BLaER1 treated with 17β-estradiol and CSF1 and Interleukin-3, amounts not matched to agents 10 nM and 100 nM (cell line): ENCODE measurements around the gene CHRNB4.
A peak's percentile ranks its signal among the peaks of the same experiment; 100 is the strongest.

Source experiments
- H3K27ac ChIP-seq, 11 experiments: shearing (Covaris generic); formaldehyde crosslinking; 2 replicates each; pipeline ENCODE4 v1.8.1; 2022
- H3K27me3 ChIP-seq, 11 experiments: shearing (Covaris generic); formaldehyde crosslinking; 2 replicates each; pipeline ENCODE4 v1.8.1; 2022
- H3K36me3 ChIP-seq, 11 experiments: shearing (Covaris generic); formaldehyde crosslinking; 2 replicates each; pipeline ENCODE4 v1.8.1; 2022
- H3K4me1 ChIP-seq, 10 experiments: shearing (Covaris generic); formaldehyde crosslinking; 2 replicates each; pipeline ENCODE4 v1.8.1; 2022
- H3K4me2 ChIP-seq, 11 experiments: shearing (Covaris generic); formaldehyde crosslinking; 2 replicates each; pipeline ENCODE4 v1.8.1; 2022
- H3K4me3 ChIP-seq, 10 experiments: shearing (Covaris generic); formaldehyde crosslinking; 2 replicates each; pipeline ENCODE4 v1.8.1; 2022
- H3K9ac ChIP-seq, 11 experiments: shearing (Covaris generic); formaldehyde crosslinking; 2 replicates each; pipeline ENCODE4 v1.8.1; 2022
- H3K9me3 ChIP-seq, 11 experiments: shearing (Covaris generic); formaldehyde crosslinking; replicated peaks in 1 of 11; 2 replicates each; pipeline ENCODE4 v1.8.1; 2022
- H4K20me1 ChIP-seq, 11 experiments: shearing (Covaris generic); formaldehyde crosslinking; 2 replicates each; pipeline ENCODE4 v1.8.1; 2022
- Cebpa-rat ChIP-seq, 11 experiments: shearing (Covaris generic); IDR thresholded peaks; 2 replicates each; pipeline ENCODE4 v1.8.1; 2022

The CHRNB4 gene

DNA sequence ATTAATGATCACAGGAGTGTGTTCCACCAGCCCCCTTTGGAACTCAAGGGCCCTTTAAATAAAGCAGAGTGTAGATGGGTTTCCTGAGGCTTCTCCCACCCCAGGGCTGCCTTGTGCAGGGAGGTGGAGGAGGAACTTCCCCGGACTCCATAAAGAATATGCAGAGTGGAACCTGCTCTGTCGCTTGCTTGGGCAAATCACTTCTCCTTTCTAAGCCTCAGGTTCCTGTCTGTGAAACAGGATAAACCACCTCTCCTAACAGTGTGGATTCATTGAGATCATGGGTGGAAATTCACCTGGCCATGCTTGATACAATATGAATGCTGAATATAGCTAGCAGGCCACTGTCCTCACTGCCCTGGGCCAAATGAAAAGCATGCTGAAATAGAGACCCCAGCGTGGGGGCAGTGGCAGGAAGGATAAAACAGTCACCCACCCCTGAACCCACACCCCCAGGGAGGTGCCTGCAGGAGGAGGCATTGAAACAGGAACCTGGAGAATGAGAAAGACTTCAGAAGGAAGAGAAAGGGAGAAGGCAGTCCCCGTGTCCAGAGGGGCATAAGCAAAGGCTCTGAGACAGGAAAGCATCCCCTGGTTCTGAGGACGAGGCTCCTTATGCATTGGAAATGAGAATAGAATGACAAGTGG, 41.1 kb upstream of the CHRNB4 start:
- no peak overlapping the region for H3K4me3 ChIP-seq
- no peak overlapping the region for H3K27ac ChIP-seq
- peak overlapping the region; percentile 25 to 65 (median 56); a peak in 21 of 22 replicates for H3K4me2 ChIP-seq
- no peak for TF ChIP-seq Cebpa-rat (IDR thresholded peaks at IDR 0.05)
- H3K27me3 ChIP-seq, result no peaks in the 10 kb centered on the region
- no peak overlapping the region for H3K9ac ChIP-seq
- no peaks in the 10 kb centered on the region for H4K20me1 ChIP-seq
- no peaks in the 10 kb centered on the region for H3K36me3 ChIP-seq
- H3K4me1 ChIP-seq, result peaks cover 33 to 63% (median 59%) of the 10 kb centered on the region in 10 experiments
- H3K9me3 ChIP-seq, result peaks cover 0 to 4% (median 0%) of the 10 kb centered on the region in 11 experiments; a peak in 2 of 22 replicates

DNA sequence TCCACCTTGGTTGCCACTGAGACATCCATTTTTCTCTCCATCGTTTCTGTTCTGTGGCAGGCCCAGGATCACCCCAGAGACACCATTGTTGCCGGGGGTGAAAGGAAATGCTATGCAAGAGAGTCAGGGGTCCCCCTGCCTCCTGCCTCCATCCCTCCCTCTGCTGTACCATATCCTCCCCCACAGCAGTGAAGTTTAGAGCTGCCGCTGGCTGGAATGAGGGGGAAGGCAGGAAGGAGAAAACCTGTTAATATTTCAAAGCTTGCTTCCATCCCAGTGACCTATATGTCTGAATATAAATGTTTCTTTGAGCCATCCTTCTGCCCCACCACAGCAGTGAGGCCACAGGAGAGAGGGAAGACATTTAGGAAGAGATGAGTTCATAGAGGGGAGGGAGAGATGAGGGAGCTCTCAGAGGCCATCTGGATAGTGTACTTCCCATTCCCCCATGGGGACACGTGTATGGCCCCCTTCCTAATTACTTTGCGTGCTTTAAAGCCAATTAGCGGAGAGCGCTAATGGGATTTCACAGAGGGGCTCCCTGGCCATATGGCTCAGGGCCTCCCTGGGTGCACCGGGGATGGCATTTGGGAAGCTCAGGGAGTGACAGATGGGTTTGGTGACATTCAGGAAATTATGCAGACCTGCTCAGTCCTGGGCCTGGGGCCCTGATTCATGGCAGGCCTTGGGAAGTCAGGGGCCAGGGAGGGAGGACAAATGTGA, 40.4 kb upstream of the CHRNB4 start:
- peak overlapping the region; percentile 25 to 65 (median 56) for H3K4me2 ChIP-seq
- no peaks in the 10 kb centered on the region for H3K27me3 ChIP-seq
- H3K9me3 ChIP-seq, result peaks cover 0 to 4% (median 0%) of the 10 kb centered on the region in 11 experiments; a peak in 2 of 22 replicates
- no peaks in the 10 kb centered on the region for H3K36me3 ChIP-seq
- no peak overlapping the region for H3K9ac ChIP-seq
- no peak for TF ChIP-seq Cebpa-rat (IDR thresholded peaks at IDR 0.05)
- H3K4me1 ChIP-seq, result peaks cover 33 to 64% (median 60%) of the 10 kb centered on the region in 10 experiments
- no peaks in the 10 kb centered on the region for H4K20me1 ChIP-seq
- H3K4me3 ChIP-seq, result no peak overlapping the region
- no peak overlapping the region for H3K27ac ChIP-seq

DNA sequence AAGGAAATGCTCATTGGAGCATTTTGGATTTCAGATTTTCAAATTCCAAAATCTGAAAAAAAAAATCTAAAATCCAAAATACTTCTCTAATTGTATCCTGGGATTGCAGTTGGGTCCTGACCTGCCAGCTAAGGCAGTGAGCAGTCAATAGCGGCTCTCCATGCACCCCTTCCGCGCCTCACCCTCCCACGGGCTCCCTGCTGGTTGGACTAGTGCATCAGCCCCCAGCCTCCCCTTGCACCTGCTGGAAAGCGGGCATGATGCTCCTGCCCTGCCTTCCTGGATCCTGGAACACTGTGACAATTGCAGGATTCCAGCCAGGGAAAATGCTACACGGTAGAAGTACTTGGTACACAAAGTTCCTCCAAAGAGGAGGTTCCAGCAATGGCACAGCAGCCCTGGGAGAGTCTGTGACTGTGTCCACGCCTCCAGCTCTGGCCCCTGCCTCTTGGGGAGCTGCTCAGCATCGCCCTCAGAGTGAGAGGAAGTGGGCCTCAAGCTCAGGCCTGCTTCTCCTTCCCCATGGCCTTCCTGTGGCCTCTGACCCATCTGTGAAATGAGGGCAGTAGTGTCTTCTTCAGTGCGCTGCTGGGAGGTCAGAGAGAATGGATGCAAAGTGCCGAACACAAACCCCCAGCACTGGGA, 39.5 kb upstream of the CHRNB4 start:
- no peak for TF ChIP-seq Cebpa-rat (IDR thresholded peaks at IDR 0.05)
- Histone ChIP-seq H3K27me3 (no peaks in the 10 kb centered on the region), H3K27ac (no peak overlapping the region), H3K4me2 (peak overlapping the region; percentile 25 to 65 (median 56)), H3K36me3 (no peaks in the 10 kb centered on the region), H4K20me1 (no peaks in the 10 kb centered on the region), H3K4me3 (no peak overlapping the region), H3K4me1 (peaks cover 30 to 63% (median 54%) of the 10 kb centered on the region in 10 experiments), H3K9ac (no peak overlapping the region), H3K9me3 (peaks cover 0 to 4% (median 0%) of the 10 kb centered on the region in 11 experiments; a peak in 2 of 22 replicates)

DNA sequence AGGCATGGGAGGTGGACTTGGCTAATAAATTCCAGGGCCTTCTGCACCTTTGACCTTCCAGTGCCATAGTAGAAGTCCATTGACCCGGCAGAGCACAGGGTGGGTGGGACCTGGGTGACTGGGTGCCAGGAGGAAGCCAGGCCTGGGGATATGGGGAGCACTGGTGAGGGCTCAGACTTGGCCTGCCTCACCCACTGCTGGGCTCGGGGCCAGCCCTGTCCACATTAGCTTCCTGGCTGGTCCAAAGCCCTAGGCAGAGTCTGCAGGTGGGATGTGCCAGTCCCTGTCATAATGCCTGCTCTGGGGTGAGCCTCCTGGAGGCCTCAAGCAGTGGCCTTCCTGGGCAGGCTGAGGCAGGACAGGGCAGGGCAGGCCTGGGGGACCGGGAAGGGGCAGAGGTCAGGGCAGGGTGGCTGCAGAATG, 38.1 kb upstream of the CHRNB4 start:
- no peak for TF ChIP-seq Cebpa-rat (IDR thresholded peaks at IDR 0.05)
- Histone ChIP-seq H3K9ac (no peak overlapping the region), H4K20me1 (no peaks in the 10 kb centered on the region), H3K27ac (no peak overlapping the region), H3K9me3 (peaks cover 0 to 2% (median under 1%) of the 10 kb centered on the region in 11 experiments; a peak in 11 of 22 replicates), H3K36me3 (no peaks in the 10 kb centered on the region), H3K27me3 (no peaks in the 10 kb centered on the region), H3K4me1 (peaks cover 24 to 51% (median 43%) of the 10 kb centered on the region in 10 experiments), H3K4me3 (no peak overlapping the region), H3K4me2 (no peak overlapping the region)

DNA sequence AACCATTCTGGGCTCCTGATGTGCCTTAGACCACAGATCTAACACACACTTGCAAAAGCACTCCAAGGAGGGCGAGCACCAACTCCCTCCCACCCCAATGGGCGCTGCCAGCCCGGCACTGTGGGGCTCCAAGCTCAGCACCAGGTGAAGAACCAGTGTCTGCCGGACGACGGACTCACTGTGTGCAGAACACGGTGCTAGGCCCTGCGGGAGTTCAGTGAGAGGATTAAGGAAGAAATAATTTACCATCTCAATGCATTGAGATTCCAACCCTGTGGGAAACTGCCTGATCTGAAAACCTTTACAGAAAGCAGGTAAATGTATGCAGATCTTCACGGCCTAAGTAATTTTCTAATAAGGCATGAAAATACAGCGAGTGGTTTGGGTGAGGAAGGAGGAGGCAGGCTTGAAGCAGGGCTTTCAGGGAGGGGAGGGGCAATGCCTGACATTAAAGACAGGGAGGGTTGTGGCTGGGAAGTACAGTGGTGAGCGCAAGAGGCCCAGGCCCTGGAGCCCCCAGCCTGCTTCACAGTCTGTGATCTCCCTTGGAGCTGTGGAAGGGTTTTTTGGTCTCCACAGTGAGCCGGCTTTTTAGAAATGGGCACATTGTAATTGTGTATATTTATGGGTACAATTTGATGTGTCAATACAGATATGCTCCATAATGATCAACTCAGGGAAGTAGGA, 35.6 kb upstream of the CHRNB4 start:
- no peak overlapping the region for H3K9ac ChIP-seq
- peaks cover 13 to 60% (median 51%) of the 10 kb centered on the region in 10 experiments for H3K4me1 ChIP-seq
- no peak overlapping the region for H3K27ac ChIP-seq
- no peaks in the 10 kb centered on the region for H4K20me1 ChIP-seq
- H3K4me3 ChIP-seq, result no peak overlapping the region
- peaks cover 0 to 12% (median 9%) of the 10 kb centered on the region in 11 experiments; a peak in 15 of 22 replicates for H3K9me3 ChIP-seq
- no peaks in the 10 kb centered on the region for H3K27me3 ChIP-seq
- peak overlapping the region in 4 of 11 experiments; percentile 2 to 26 (median 16); a peak in 1 of 22 replicates for H3K4me2 ChIP-seq
- H3K36me3 ChIP-seq, result no peaks in the 10 kb centered on the region
- TF ChIP-seq Cebpa-rat (IDR thresholded peaks at IDR 0.05), result no peak

DNA sequence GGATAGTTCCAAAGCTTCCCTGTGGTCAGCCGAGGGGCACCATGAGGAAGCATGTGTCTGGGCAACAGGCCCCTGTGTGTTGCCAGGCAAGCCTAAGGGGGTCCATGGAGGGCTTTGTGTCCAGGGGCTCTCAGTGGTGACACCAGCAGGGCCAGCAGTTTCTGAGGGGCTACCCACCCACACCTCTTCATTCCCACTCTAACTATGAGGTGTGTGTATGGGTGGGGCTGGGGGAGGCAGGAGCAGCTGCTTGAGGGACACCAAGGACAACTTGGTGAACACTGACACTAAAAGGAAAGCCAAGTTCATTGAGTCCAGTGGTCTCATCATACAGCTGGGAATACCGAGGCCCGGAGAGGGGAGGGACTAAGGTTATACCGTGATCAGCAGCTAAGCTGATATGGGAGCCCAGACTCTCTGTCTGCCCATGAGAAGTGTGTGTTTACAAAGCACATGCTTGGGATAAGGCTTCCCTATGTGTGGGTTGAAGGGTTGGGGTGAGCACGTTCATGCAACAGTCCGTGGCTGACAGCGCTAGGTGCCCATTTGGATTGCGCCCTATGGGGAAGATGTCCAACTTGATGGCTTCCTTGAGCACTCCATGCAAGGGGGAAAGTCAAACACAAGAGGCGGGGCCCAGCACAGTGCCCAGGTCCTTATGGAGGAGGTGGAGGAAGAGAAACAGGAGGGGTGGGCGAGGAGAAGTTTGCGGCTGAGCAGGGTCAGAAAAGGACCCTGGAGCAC, 34.8 kb upstream of the CHRNB4 start:
- no peaks in the 10 kb centered on the region for H3K36me3 ChIP-seq
- H4K20me1 ChIP-seq, result no peaks in the 10 kb centered on the region
- peaks cover 0 to 12% (median 9%) of the 10 kb centered on the region in 11 experiments; a peak in 15 of 22 replicates for H3K9me3 ChIP-seq
- H3K9ac ChIP-seq, result no peak overlapping the region
- H3K27ac ChIP-seq, result no peak overlapping the region
- H3K4me1 ChIP-seq, result peaks cover 5 to 60% (median 51%) of the 10 kb centered on the region in 10 experiments
- no peaks in the 10 kb centered on the region for H3K27me3 ChIP-seq
- no peak overlapping the region for H3K4me3 ChIP-seq
- peak overlapping the region in 3 of 11 experiments; percentile 6 to 26 (median 25); a peak in 1 of 22 replicates for H3K4me2 ChIP-seq
- TF ChIP-seq Cebpa-rat (IDR thresholded peaks at IDR 0.05), result no peak

DNA sequence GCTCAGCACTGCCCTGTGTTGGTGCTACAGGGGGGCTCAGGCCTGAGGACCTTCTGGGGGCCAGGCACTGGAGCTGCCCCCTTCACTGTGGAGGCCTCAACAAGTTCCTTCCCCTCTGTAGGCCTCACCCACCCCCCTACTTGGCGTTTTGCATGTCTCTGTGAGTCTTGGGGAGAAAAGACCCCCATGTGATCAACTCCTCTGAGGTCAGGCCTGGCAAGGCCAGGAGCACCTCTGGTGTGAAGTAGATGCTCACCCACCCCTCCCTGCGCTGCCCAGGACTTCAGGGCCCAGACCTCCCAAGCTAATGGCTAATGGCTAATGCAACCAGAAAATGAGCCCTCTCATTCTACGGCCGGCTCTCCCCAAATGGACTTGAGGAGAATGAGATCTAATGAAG, 34.2 kb upstream of the CHRNB4 start:
- Histone ChIP-seq H3K4me1 (peaks cover 0 to 60% (median 52%) of the 10 kb centered on the region in 10 experiments; a peak in 19 of 20 replicates), H3K36me3 (no peaks in the 10 kb centered on the region), H4K20me1 (no peaks in the 10 kb centered on the region), H3K9ac (no peak overlapping the region), H3K4me2 (no peak overlapping the region), H3K9me3 (peaks cover 0 to 12% (median 9%) of the 10 kb centered on the region in 11 experiments; a peak in 15 of 22 replicates), H3K27ac (0 out of 22 replicates have a peak overlapping the region, but pooled peaks of 1 of the 11 experiments have one; percentile 7), H3K27me3 (no peaks in the 10 kb centered on the region), H3K4me3 (no peak overlapping the region)
- no peak for TF ChIP-seq Cebpa-rat (IDR thresholded peaks at IDR 0.05)

DNA sequence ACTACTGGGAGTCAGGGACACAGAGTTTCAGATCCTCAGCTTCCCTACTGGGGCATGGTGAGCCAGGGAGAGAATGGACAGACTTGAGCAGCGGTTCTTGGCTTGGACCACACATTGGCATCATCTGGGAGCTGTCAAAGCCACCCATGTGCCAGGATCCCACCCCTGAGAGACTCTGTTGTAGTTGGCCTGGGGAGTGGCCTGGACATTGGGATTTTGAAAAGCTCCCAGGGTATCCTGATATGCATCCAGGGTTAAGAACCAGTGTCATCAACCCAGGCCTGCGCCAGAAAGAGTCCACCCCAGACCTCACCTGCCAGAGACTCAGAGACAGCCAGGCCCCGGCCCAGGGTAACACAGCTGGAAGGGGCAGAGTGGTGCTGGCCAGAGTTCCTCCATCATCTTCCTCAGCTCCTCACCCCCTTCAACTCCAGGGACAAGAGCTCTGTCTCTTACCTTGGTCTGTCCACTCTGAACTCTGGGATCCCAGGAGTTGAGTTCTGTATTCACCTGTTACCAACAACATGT, 33.0 kb upstream of the CHRNB4 start:
- TF ChIP-seq Cebpa-rat (IDR thresholded peaks at IDR 0.05), result no peak
- Histone ChIP-seq H3K27ac (peak overlapping the region in 1 of 11 experiments; percentile 35; a peak in 1 of 22 replicates), H3K9me3 (peaks cover 0 to 12% (median 9%) of the 10 kb centered on the region in 11 experiments; a peak in 15 of 22 replicates), H3K4me2 (no peak overlapping the region), H3K4me1 (peaks cover 0 to 72% (median 64%) of the 10 kb centered on the region in 10 experiments; a peak in 17 of 20 replicates), H3K4me3 (no peak overlapping the region), H3K9ac (no peak overlapping the region), H4K20me1 (no peaks in the 10 kb centered on the region), H3K36me3 (no peaks in the 10 kb centered on the region), H3K27me3 (no peaks in the 10 kb centered on the region)
